K562 (cell line): ENCODE results near the gene NACC1. TPM values are rescaled to one million over a fixed set of nuclear protein-coding genes. Genes with fewer than 3 reads are reported as not detected.
A peak's percentile ranks its signal among the peaks of the same experiment; 100 is the strongest.

Experiments
- ARID3B ChIP-seq: fragments of 250-450 bp; sonication (Bioruptor Pico); IDR thresholded peaks from 2 replicates; pipeline ENCODE4 v1.4.0; 2020; ENCODE audit warnings: borderline replicate concordance
- BRF1 ChIP-seq: IDR thresholded peaks from 3 replicates; pipeline ENCODE4 v1.6.1; 2011; ENCODE audit warnings: borderline replicate concordance, mild to moderate bottlenecking; ENCODE audit not compliant: insufficient read length; ENCODE audit errors: extremely low read depth
- CBFA2T2 ChIP-seq: fragments of 450-650 bp; conservative IDR thresholded peaks from 2 replicates; pipeline ENCODE4 v1.6.1; 2017; ENCODE audit warnings: mild to moderate bottlenecking
- CGGBP1 ChIP-seq: fragments of 250-450 bp; sonication (Bioruptor Pico); IDR thresholded peaks from 2 replicates; pipeline ENCODE4 v1.9.0; 2021; ENCODE audit warnings: mild to moderate bottlenecking
- GATAD2A ChIP-seq: fragments of 450-650 bp; IDR thresholded peaks from 2 replicates; pipeline ENCODE4 v1.6.1; 2017
- NFIX ChIP-seq: fragments of 250-450 bp; sonication (Bioruptor Pico); IDR thresholded peaks from 2 replicates; pipeline ENCODE4 v1.4.0; 2020; ENCODE audit warnings: low read depth, mild to moderate bottlenecking, moderate library complexity
- PCBP2 ChIP-seq: fragments of 200-400 bp; formaldehyde crosslinking; IDR thresholded peaks from 2 replicates; pipeline ENCODE4 v1.6.1; 2018; ENCODE audit warnings: low read length, low read depth, mild to moderate bottlenecking, moderate library complexity; ENCODE audit not compliant: poor library complexity, severe bottlenecking
- POLR2B ChIP-seq: fragments of 450-650 bp; IDR thresholded peaks from 2 replicates; pipeline ENCODE4 v1.6.1; 2018; ENCODE audit warnings: low read depth; ENCODE audit not compliant: partially characterized antibody
- PREB ChIP-seq: sonication (generic); formaldehyde crosslinking; IDR thresholded peaks from 2 replicates; pipeline ENCODE4 v1.8.1; 2023; ENCODE audit warnings: mild to moderate bottlenecking, missing genetic modification reagents
- TFAM ChIP-seq: fragments of 250-450 bp; sonication (Bioruptor Pico); conservative IDR thresholded peaks from 2 replicates; pipeline ENCODE4 v1.5.0; 2021; ENCODE audit warnings: mild to moderate bottlenecking, moderate library complexity
- YY1 ChIP-seq, 3 experiments: IDR thresholded peaks; 2 replicates each; pipeline ENCODE4 v1.6.1; 2011; ENCODE audit warnings: low read length in 2 of 3, mild to moderate bottlenecking in 2 of 3, moderate library complexity in 2 of 3, borderline replicate concordance in 1 of 3, control low read depth in 1 of 3, low read depth in 1 of 3; ENCODE audit not compliant: insufficient read depth in 3 of 3, insufficient replicate concordance in 2 of 3, control insufficient read depth in 1 of 3, insufficient read length in 1 of 3; ENCODE audit errors: extremely low read depth in 1 of 3
- ZBTB1 ChIP-seq: sonication (generic); formaldehyde crosslinking; IDR thresholded peaks from 2 replicates; pipeline ENCODE4 v1.8.1; 2023; ENCODE audit warnings: missing genetic modification reagents, low read depth, mild to moderate bottlenecking, borderline replicate concordance
- ZKSCAN1 ChIP-seq: fragments of 150-350 bp; IDR thresholded peaks from 2 replicates; pipeline ENCODE4 v1.6.1; 2016; ENCODE audit warnings: low read depth, low read length
- ZNF175 ChIP-seq: fragments of 200-800 bp; sonication (Bioruptor generic); IDR thresholded peaks from 2 replicates; pipeline ENCODE4 v1.6.1; 2016; ENCODE audit warnings: low read depth, mild to moderate bottlenecking, missing genetic modification characterization, missing compliant biosample characterization
- polyA plus RNA-seq, 8 experiments: library from polyadenylated mRNA; depleted of rRNA in 4 of 8; stranded (reverse) in 5 of 8; unstranded in 3 of 8; fragments of >200 nt; fragmentation: Nextera tagmentation in 2 of 8; fragmentation: Illumina TruSeq in 1 of 8; extraction: Ambion mirVana in 2 of 8; extraction: Trizol in 1 of 8; gene quantifications; 2 replicates each; pipeline versions ENCODE4 v1.2.1 to v1.2.3, GENCODE V29; 2011 to 2014; ENCODE audit warnings: inconsistent platforms in 1 of 8, missing spikeins in 1 of 8
- total RNA-seq, 7 experiments: library from RNA; depleted of rRNA in 6 of 7; stranded (reverse); fragments of >200 nt in 6 of 7; fragmentation: Illumina TruSeq in 2 of 7; extraction: Trizol in 2 of 7; gene quantifications; 2 replicates each; pipeline versions ENCODE4 v1.2.1 to v1.2.3, GENCODE V29; 2011 to 2021; ENCODE audit warnings: low replicate concordance in 1 of 7
- TF ChIP-seq, protein P1 (sequence below): fragments of 450-650 bp; IDR thresholded peaks from 2 replicates; pipeline ENCODE4 v1.6.1; 2016; ENCODE audit warnings: low read depth

The NACC1 gene
- total and polyA plus RNA-seq, 9 of the 15 experiments (the other 6 are each of a cell fraction or from before 2014, with no cell fraction given): 0.04 to 96.6 (median 25.8) TPM

DNA sequence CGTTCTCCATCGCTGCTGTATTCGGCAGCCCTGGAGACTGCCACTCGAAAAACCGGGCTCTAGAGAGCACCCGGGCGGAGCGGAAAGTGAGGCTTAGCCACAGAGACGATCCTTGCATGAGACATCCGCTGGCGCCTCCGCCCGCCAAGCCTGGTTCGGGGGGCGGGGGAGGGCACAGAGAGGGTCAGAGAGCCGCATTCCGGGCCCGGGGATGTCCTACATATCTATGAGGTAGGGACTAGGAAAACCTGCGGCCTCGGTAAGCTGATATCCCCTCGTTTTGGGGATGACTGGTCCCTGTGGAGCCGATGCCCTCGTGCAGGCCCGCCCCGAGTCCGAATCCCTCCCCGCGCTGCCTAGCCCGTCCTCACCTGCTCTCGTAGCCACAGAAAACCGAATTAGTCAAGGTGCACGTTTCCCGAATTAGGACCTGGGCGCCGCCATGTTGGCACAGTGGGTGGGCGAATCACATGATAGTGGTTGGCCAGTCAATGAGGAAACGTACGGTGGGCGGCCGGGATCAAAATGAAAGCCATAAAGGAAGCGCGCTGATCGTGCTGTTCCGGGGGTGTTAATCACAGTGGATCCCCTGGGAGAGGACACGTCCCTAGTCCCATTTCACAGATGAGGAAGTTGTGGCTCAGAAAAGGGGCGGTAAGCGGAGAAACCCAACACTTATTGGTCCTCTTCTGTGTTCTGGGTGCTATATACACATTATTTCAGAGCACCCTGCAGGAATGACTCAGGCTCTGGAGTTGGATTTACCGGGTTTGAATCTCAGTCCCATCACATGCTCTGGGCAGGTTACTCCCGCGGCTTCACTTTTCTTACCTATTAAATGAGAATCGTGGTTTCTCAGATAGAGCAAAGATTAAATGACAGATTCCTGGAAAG, 1.5 kb upstream of the NACC1 start, which contains the start of gene TRMT1 (continued):
- TF ChIP-seq, protein P1, sequence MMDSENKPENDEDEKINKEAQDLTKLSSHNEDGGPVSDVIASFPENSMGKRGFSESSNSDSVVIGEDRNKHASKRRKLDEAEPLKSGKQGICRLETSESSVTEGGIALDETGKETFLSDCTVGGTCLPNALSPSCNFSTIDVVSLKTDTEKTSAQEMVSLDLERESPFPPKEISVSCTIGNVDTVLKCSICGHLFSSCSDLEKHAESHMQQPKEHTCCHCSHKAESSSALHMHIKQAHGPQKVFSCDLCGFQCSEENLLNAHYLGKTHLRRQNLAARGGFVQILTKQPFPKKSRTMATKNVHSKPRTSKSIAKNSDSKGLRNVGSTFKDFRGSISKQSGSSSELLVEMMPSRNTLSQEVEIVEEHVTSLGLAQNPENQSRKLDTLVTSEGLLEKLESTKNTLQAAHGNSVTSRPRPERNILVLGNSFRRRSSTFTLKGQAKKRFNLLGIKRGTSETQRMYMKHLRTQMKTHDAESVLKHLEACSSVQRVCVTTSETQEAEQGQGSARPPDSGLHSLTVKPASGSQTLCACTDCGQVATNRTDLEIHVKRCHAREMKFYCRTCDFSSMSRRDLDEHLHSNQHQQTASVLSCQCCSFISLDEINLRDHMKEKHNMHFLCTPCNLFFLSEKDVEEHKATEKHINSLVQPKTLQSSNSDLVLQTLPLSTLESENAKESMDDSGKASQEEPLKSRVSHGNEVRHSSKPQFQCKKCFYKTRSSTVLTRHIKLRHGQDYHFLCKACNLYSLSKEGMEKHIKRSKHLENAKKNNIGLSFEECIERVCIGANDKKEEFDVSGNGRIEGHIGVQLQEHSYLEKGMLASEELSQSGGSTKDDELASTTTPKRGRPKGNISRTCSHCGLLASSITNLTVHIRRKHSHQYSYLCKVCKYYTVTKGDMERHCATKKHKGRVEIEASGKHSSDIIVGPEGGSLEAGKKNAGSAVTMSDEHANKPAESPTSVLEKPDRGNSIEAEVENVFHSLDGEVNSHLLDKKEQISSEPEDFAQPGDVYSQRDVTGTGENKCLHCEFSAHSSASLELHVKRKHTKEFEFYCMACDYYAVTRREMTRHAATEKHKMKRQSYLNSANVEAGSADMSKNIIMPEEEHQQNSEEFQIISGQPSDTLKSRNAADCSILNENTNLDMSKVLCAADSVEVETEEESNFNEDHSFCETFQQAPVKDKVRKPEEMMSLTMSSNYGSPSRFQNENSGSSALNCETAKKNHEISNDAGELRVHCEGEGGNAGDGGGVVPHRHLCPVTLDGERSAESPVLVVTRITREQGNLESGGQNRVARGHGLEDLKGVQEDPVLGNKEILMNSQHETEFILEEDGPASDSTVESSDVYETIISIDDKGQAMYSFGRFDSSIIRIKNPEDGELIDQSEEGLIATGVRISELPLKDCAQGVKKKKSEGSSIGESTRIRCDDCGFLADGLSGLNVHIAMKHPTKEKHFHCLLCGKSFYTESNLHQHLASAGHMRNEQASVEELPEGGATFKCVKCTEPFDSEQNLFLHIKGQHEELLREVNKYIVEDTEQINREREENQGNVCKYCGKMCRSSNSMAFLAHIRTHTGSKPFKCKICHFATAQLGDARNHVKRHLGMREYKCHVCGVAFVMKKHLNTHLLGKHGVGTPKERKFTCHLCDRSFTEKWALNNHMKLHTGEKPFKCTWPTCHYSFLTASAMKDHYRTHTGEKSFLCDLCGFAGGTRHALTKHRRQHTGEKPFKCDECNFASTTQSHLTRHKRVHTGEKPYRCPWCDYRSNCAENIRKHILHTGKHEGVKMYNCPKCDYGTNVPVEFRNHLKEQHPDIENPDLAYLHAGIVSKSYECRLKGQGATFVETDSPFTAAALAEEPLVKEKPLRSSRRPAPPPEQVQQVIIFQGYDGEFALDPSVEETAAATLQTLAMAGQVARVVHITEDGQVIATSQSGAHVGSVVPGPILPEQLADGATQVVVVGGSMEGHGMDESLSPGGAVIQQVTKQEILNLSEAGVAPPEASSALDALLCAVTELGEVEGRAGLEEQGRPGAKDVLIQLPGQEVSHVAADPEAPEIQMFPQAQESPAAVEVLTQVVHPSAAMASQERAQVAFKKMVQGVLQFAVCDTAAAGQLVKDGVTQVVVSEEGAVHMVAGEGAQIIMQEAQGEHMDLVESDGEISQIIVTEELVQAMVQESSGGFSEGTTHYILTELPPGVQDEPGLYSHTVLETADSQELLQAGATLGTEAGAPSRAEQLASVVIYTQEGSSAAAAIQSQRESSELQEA: peak; percentile 98
- TF ChIP-seq PCBP2 (no peak), PREB (CRISPR knock-in tag) (no peak), CGGBP1 (CRISPR knock-in tag) (no peak), ZKSCAN1 (no peak; the same call in 1 of the 2 replicates), YY1 (IDR thresholded peaks at IDR 0.05; ENCODE audit: borderline replicate concordance in 1 of 3, control insufficient read depth in 1 of 3, extremely low read depth in 1 of 3, insufficient read depth in 3 of 3, insufficient read length in 1 of 3, insufficient replicate concordance in 2 of 3, low read depth in 1 of 3, low read length in 2 of 3) (peak; percentile 96 to 100 (median 99)), ARID3B (no peak), CBFA2T2 (peak; percentile 56), ZBTB1 (CRISPR knock-in tag) (no peak), POLR2B (peak; percentile 46), NFIX (CRISPR knock-in tag) (no peak), TFAM (CRISPR knock-in tag) (no peak), ZNF175 (no peak), GATAD2A (no peak), BRF1 (no peak)
